HG03045 (cell line): ENCODE results near the gene TSPO2.
"Not testable (repeated sequence)": the region's sequence is repeated elsewhere in the genome, so short reads cannot be mapped to it uniquely, and the experiment has no call there.

Experiments used
- ATAC-seq: cut with Tn5 transposase; IDR thresholded peaks from one replicate; pipeline ENCODE4 v1.9.1; 2021; ENCODE audit warnings: mild to moderate bottlenecking, moderate library complexity; ENCODE audit not compliant: unreplicated experiment

The TSPO2 gene, protein sequence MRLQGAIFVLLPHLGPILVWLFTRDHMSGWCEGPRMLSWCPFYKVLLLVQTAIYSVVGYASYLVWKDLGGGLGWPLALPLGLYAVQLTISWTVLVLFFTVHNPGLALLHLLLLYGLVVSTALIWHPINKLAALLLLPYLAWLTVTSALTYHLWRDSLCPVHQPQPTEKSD

DNA sequence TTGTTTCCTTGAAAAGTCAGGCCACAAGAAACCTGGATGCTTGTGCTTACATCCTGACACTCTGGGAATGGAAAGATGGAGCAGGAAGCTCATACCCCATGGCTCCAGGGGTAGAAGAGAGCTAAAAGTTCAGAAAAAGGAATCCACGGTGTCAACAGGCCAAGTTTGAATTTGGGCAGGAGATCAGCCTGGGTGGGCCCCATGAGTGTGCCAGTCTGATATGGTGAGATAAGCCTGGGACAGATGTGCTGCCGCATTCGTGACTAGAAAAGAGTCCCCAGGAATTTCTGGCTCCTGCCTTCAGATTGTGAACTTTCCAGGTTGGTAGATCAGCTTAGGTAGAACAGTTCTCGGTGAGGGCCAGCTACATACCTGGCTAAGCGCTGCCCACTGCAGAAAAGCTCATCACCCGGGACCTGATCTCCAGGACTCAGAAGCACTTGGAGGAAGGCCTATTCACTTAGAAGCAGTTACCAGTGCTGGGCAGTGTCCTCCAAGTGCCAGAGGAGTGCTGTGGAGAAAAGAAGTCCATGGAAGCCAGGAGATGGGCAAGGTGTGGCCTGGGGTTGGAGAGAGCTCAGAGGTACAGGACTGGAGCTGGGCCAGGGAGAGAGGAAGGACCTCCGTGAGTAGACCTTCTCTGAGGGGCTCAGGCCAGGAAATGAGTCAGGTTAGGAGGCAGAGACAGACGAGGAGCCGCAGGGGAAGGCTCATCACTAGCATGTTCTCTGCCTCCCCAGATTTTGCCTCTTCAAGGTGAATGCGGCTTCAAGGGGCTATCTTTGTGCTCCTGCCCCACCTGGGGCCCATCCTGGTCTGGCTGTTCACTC is at the start of gene TSPO2:
TSS of gene TSPO2 (plus strand) at position 242 of the 830 bp plus-strand sequence. CDS start at position 761, 519 bp downstream.
- ATAC-seq: no peak

DNA sequence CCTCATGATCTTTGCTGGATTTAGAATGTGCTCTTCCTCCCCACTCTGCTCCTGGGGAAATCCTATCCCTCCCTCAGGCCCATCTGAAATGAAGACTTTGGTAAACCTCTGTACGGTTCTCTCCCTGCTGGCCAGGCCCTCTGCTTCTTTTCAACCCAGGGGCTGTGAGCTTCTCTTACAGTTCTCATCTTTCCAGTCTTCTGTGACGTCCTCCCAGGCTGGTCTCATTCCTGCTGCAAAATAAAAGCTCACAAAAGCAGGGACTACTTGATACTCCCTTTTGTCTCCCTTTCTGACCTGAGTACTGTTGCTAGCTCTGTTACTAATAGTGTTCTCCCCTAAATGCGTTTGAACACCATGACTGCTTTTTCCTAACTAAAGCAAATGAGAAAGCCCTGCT is 49.5 kb upstream of the TSPO2 start:
- ATAC-seq: no peak

DNA sequence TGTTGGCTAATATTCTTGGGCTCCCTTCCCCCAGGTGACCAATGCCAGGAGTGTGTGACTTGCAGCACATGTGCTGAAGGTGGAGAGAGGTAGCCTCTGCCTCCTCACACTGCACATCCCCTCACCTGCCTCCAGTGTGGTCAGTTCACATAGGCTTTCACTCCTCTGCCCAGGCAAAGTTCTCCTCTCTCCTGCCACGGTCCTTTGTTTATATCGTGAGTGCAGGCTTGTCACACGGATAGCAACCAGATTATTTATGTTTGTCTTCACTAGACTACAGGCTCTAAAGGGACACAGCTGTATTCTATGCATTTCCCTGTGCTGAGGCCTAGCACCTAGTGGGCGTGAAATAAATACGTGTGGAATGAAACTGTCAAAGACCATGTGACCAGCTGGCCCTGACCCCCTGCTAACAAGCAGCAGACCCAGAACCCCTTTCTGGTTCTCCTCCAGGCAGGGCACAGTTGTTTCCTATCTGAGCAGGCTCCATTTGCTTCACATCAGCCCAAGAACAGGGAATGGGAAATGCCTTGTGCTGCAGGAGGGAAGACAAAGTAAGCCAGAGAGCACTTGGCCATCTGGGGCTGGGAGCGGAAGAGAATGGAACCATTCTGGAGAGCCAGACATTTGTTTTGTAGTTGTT is 45.6 kb upstream of the TSPO2 start:
- no peak for ATAC-seq

DNA sequence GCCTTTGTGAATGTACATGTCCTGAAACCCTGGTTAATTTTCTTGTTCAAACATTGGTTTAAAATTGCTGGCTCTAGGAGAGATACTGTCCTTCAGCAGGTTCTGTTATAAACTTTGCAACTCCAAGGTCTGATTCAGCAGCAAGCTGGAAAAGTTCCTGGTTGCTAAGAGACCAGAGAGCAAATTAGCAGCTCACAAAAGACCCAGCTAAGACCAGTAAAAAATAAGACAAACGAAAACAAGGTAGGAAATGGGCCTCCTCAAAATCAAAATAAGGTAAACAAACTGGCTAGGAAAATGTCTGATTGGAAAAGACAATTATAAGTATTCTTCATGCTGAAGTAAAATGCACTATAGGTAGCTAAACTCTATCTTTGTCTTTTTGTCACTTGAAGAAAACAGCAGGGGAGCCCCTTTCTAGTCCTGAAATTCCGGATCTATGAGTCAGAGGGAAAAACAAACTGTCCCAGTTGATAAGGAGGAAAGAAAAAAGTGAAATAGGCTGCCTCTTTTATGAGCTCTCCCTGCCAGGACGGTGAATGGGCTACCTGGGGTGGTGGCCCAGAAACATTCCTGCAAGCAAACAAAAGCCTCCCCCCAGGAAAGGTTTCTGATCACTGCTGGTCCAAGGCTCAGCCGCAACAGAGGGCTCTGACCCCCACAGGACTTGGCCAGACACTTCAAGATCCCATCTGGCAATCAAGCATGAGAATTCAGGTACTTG is 44.9 kb upstream of the TSPO2 start:
- no peak for ATAC-seq

DNA sequence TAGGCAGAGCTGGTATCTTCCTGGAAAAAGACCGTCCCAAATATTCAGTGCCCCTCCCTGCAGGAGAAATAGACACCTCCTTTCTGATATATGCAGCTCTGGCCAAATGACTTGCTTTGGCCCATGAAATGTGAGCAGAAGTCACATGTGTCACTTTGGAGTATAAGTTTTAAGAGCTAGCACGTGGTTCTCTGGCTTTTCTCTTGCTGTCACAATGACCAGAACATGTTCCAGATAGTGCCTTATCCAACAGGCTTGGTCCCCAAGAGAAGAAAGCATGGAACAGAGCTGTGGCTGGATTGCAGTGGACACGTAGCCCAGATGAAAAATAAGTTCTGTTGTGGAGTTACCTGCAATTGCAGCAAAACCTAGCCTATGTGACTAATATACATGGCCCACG is 43.6 kb upstream of the TSPO2 start:
- ATAC-seq: no peak

DNA sequence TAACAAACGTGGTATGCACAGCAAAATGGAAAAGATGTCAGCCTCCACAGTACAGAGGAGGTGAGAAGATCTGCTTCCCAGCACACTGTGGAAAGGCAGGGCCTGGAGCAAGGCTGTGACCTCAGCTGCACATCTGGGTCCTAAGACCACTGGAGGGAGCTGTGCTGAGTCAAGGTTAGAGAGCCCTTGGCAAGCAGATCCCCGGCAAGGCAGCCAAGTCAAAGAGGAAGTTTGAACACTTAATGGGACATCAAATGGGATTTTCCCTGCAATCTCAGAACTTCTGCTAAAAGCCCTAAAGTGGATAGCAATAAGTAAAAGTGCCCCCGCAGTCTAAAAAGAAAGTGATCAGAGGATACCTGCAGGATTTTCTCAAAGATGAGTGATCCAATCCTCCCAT is 42.7 kb upstream of the TSPO2 start:
- no peak for ATAC-seq

DNA sequence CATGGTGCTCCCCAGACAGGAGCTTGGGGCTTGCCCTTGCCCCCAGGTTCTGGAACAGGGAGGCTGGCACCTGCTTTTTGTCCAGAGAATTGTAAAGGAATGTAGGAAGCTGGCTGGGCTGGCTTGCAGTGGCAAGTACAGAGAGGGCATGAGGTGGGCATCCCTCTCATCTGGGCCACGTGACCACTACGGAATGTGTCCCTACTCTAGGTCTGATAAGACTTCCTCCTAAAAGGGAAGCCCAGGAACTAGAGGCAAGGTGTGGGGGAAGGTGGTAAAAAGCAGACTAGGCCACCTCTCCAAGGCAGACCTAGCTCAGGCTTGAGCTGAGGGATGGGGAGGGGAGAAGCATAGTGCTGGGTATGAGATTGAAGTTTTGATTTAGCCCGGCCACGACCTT is 42.0 kb upstream of the TSPO2 start:
- no peak for ATAC-seq

DNA sequence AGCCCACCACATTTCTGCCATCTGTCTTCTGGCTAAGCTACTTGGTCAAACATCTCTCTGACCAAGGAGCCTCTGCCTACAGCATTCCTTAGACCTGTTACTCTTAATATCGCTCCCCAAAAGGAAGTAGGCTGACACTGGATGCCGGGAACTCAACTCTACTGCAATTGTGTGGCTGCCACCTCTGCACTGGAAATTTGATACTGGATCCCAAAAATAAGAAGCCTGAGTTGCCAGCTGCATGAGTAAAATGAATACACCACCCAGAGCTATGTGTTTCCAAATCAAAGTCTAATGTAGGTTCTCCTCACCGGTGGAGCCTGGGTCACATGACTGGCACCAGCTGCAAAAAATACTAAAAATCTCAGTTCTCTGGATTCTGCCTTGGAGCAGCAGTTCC is 40.1 kb upstream of the TSPO2 start:
- ATAC-seq: no peak

DNA sequence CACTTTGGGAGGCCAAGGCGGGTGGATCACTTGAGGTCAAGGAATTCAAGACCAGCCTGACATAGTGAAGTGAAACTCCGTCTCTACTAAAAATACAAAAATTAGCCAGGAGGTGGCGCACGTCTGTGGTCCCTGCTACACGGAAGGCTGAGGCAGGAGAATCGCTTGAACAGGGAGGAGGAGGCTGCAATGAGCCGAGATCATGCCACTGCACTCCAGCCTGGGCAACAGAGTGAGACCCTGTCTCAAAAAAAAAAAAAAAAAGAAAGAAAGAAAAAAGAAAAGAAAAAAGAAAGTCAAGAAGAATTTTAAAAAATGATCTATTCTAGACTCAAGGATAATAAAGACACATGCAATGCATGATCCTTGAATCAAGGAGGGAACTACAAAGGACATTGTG is 36.0 kb upstream of the TSPO2 start:
- not testable (repeated sequence) for ATAC-seq

DNA sequence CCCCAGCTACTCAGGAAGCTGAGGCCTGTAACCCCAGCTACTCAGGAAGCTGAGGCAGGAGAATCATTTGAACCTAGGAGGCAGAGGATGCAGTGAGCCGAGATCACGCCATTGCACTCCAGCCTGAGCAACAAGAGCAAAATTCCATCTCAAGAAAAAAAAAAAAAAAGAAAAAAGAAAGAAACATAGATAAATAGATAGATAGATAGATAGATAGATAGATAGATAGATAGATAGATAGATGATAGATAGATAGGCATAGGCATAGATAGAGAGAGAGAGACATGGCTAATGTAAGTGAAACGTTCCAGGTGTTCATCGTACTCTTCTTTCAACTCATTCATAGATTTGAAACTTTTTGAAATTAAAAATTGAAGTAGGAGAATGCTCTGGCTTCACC is 35.3 kb upstream of the TSPO2 start:
- ATAC-seq: not testable (repeated sequence)

DNA sequence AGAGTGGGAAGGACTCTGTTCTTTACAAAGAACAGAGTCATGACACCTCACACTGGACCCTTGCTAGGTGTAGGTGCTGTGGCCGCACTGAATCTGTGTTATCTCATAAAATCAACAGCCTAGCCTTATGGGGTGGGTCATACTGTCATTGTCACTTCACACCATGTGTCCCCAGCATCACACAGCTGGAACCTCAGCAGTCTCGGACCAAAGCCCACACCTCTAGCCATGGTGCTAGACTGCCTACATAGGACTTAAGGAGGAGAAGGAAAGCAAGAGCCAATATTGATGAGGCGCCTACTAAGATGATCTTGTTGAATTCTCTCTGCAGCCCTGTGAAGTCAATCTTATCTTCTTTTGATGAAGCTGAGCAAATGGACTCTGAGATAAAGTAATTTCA is 34.3 kb upstream of the TSPO2 start:
- ATAC-seq: no peak

DNA sequence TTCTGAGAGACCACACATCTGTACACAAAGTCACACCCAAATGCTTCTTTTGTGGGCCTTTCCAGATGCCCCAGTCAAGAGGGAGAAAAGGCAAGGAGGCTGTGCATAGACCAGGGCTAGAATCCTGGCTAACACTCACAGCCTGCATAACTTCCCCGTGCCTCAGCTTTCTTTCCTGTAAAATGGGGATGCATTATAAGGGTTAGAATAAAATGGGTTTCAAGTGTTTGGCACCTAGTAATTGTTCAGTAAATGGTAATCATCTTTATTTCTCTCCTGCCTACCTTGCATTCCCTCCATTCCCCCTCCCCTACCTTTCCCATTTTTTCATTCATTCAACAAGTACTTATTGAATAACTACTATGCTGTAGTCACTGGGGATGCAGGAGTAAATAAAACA is 32.6 kb upstream of the TSPO2 start:
- ATAC-seq: no peak

DNA sequence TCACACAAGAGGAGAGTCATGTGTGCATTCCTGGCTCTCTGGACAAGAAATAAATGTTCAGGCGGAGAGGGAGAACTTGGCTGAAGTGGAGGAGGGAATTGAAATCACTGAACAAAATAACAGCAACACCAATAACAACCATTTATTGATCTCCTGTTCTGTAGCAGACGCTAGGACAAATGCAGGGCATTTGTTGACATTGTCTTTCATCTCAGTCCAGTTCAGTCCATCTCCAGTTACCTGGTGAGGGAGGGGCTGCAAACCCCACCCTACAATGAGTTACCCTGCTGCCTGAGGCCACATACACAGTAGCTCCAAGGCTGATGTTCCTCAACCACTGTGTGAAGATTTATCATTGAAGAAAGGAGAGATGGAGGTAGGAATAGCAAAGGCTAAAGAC is 30.6 kb upstream of the TSPO2 start:
- ATAC-seq: no peak

DNA sequence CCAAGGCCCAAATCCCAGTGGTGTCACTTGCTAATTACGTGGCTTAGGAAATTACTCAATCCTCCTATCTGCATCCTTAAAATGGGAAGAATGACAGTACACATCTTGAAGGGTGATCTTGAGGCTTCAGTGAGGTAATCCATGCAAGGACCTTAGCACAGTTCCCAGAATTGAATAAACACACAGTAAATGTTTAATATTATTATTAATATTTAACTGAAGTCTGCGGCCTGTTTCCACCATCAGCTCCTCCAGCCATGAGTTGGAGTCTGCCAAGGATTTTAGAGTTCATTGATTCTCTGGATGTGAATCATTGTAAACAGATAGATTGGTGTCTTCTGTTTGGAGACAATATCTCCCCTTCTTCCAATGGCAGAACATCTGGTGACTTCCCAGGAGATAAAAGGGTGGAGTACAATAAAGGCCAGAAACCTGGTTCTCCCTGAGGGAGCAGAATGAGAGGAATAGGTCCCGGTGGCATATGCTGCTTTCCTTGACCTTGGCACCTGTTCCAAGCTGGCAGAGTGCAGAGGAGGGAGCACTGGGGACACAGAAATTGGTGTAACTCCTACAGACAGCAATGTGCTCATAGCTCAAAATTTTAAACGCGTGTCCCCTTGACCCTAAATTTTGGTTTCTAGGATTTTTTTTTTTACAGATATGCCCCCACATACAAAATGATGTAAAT is 28.7 kb upstream of the TSPO2 start:
- ATAC-seq: no peak

DNA sequence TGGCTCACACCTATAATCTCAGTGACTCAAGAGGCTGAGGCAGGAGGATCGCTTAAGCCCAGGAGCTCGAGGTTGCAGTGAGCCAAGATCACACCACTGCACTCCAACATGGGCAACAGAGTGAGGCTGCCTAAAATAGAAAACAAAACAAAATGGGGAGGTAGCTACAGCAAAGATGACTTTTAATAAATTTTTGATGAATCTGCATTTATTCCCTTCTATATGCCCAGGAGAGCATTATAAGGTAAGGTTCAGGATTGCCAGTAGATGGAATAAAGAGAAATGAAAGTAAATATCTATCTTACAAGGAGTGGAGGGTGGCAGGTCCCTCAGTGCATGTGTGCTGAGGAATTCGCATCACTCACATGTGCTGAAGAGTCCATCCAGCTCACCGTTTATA is 27.5 kb upstream of the TSPO2 start:
- ATAC-seq: no peak

DNA sequence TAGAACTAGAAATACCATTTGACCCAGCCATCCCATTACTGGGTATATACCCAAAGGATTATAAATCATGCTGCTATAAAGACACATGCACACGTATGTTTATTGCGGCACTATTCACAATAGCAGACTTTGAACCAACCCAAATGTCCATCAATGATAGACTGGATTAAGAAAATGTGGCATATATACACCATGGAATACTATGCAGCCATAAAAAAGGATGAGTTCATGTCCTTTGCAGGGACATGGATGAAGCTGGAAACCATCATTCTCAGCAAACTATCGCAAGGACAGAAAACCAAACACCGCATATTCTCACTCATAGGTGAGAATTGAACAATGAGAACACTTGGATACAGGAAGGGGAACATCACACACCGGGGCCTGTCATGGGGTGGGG is 26.4 kb upstream of the TSPO2 start:
- ATAC-seq: not testable (repeated sequence)

DNA sequence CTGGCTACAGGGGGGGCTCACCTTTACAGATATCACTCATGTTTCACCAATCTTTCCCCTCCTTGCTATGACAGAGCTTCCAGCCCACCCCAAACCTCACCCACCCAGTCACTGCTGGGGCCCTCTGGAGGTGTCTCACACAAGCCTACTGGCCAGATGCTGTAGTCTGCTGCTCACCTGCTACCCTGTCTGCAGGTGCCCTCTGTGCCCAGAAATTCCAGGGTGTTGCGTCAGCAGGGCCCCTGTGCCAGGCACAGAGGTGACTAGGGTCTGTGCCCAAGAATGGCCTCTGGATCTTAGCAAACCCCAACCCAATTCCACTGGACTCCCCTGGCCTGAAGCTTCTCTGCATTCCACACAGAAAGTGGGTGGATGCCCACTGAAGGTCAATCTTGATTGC is 24.6 kb upstream of the TSPO2 start:
- ATAC-seq: no peak

DNA sequence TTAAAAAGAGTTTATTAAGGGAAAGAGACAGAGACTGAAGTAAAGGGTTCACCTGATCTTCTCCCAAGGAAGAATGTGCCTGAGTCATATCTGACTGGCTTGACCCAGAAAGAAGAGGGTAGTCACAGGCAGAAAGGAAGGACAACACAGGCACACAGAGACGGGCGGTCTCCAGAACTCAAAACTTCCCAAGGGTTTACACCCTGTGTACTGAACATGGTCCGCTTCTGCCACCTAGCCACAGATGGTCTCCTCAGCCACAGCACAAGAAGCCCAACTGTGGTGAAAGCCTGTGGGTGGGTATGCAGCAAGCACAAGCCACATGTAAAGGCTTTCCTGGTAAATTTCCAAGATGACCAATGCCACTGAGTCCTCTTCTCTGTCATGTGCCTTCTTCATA is 20.4 kb upstream of the TSPO2 start:
- no peak for ATAC-seq

DNA sequence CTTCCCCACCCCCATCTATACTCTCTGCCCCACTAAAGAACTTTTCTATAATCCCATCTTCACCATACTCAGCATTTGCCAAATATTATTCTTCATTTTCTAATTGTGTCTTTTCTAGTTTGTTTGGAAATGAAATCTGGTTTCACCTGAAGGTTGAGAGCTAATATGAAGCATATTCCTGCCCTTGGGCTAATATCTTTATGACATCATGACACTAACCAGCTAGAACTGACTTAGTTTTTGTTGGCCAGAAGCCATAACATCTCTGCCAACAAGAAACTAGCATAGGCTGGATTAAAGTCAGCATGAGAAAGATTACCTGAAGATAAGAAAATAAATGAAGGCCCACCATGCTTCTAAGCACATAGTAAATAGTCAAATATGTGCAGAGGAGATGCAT is 20.0 kb upstream of the TSPO2 start:
- no peak for ATAC-seq

DNA sequence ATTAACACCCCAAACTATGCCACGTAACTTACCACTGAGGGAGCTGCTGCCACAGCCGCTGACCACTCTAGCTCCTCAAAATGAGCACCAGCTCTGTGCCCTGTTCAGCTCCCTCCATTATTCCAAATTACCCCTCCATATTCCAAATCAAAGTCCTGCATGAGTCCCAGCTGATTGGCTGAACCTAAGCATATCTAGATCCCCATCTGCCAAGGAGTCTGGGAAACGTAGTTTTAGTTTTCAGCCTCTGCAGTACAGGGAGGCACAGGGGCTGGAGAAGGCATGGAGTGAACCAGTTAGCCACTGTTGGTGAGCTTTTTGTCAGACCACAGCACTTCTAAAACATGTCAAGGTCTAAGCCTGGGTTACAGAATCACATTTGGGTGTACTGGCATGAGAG is 19.2 kb upstream of the TSPO2 start:
- ATAC-seq: no peak

DNA sequence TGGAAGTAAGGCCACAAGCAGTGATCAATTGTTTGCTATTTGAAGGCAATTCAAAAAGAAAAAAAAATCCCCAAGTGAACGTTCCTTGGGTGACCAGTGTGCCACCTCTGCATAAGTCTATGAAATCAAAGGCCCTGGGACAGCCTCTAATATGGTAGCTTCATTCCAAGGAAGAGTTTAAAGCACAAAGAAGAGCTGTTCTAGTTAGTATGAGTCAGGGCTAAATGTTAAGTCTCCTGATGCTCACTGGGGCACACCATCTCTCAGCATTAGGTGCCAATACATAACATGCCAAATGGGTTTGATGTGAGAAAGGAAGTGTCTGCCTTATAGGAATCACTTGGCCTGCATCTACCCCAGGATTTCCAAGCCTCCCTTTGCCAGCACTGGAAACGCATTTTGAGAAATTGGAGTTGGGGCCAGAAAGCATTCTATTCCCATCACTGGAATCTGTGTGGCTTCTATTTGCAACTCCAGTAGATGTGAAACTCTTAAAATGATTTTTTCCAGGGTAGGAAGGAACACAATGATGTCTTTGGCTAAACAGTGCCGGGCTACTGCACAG is 16.2 kb upstream of the TSPO2 start:
- ATAC-seq: no peak
